ENCODE measurements around the gene MXRA7.

The MXRA7 gene

GRCh38 chr17:76678330-76678729, 32.4 kb downstream of the MXRA7 start:
- no peak for TF ChIP-seq CTCF (IDR thresholded peaks at IDR 0.05; ENCODE audit: borderline replicate concordance, control extremely low read depth, extremely low read depth, insufficient read depth, missing control alignments)
- in situ Hi-C loops (cut with MboI; ENCODE audit: low sequenced_read_pairs, unreplicated experiment), result no loop called here
- no peak for DNase-seq (ENCODE audit: low spot score)

GRCh38 chr17:76677406-76677805, 33.4 kb downstream of the MXRA7 start:
- DNase-seq (ENCODE audit: low spot score), result no peak
- no peak for TF ChIP-seq CTCF (IDR thresholded peaks at IDR 0.05; ENCODE audit: borderline replicate concordance, control extremely low read depth, extremely low read depth, insufficient read depth, missing control alignments)
- in situ Hi-C loops (cut with MboI; ENCODE audit: low sequenced_read_pairs, unreplicated experiment), result no loop called here

- no peak for TF ChIP-seq CTCF (IDR thresholded peaks at IDR 0.05; ENCODE audit: borderline replicate concordance, control extremely low read depth, extremely low read depth, insufficient read depth, missing control alignments)
- no peak for DNase-seq (ENCODE audit: low spot score)
- in situ Hi-C loops (cut with MboI; ENCODE audit: low sequenced_read_pairs, unreplicated experiment), result no loop called here
These were observed 34.1 kb downstream of the MXRA7 start for GRCh38 chr17:76676629-76677028.

DNA sequence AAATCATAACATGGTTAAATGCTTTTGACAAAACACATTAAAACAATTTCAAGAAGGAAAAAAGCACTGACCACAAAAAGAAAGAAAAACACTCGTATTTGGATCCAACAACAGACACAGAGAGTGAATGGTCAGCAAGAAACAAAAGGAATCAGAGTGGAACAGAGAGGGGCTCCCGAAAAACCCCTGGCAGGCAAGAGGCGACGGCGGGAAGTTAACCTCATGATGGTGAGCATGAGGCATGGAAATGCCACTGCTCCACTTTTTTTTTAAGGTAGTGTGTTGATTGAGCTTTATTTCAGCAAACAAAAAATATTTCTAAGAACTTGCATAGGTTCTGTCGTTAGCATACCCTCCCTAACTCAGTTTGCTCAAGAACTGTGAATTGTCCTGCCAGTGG, 35.1 kb downstream of the MXRA7 start:
- TF ChIP-seq CTCF (IDR thresholded peaks at IDR 0.05; ENCODE audit: borderline replicate concordance, control extremely low read depth, extremely low read depth, insufficient read depth, missing control alignments), result no peak
- DNase-seq (ENCODE audit: low spot score), result no peak
- in situ Hi-C loops (cut with MboI; ENCODE audit: low sequenced_read_pairs, unreplicated experiment), result no loop called here

- in situ Hi-C loops (cut with MboI; ENCODE audit: low sequenced_read_pairs, unreplicated experiment), result no loop called here
- TF ChIP-seq CTCF (IDR thresholded peaks at IDR 0.05; ENCODE audit: borderline replicate concordance, control extremely low read depth, extremely low read depth, insufficient read depth, missing control alignments), result no peak
- DNase-seq (ENCODE audit: low spot score), result peak; percentile 11
These were observed 36.2 kb downstream of the MXRA7 start for GRCh38 chr17:76674600-76674999.

DNA sequence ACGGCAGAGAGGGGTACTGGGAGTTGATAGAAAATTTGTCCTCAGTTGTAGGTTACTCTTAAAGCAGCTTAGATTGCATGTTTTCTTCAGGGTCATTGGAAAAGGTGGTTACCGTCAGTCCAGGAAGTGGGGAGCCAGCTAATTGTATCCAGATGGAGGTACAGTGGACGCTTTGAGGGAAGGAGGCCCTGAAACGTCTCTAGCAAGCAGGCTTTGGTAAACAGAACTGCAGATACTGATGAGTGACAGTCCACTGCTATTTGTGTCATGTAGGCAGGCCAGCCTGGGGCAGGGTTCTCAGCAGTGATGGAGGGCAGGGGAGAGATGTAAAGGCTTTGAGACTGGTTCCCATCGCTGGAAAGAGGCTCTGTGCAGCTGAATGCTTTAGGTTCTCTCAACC, 37.0 kb downstream of the MXRA7 start:
- in situ Hi-C loops (cut with MboI; ENCODE audit: low sequenced_read_pairs, unreplicated experiment), result no loop called here
- no peak for TF ChIP-seq CTCF (IDR thresholded peaks at IDR 0.05; ENCODE audit: borderline replicate concordance, control extremely low read depth, extremely low read depth, insufficient read depth, missing control alignments)
- peak; percentile 4 for DNase-seq (ENCODE audit: low spot score)

- no peak for TF ChIP-seq CTCF (IDR thresholded peaks at IDR 0.05; ENCODE audit: borderline replicate concordance, control extremely low read depth, extremely low read depth, insufficient read depth, missing control alignments)
- peak; percentile 3 for DNase-seq (ENCODE audit: low spot score)
- in situ Hi-C loops (cut with MboI; ENCODE audit: low sequenced_read_pairs, unreplicated experiment), result no loop called here
These were observed 37.9 kb downstream of the MXRA7 start for GRCh38 chr17:76672892-76673291.

Measured in GM13976 (cell line).